ENCODE results near the gene INPP5D. TPM values are rescaled to one million over a fixed set of nuclear protein-coding genes. Genes with fewer than 3 reads are reported as not detected.

The INPP5D gene
- total and polyA plus RNA-seq, 2 of the 13 experiments (the other 11 are each of a cell fraction or from before 2014, with no cell fraction given) = 16.7 to 18.0 TPM

- no peak for TF ChIP-seq ZNF773 (CRISPR knock-in tag; IDR thresholded peaks at IDR 0.05; ENCODE audit: borderline replicate concordance)
- TF ChIP-seq DMAP1 (CRISPR knock-in tag; IDR thresholded peaks at IDR 0.05) = peak; percentile 59
- peak; percentile 93 for TF ChIP-seq ZNF687 (CRISPR knock-in tag; IDR thresholded peaks at IDR 0.05)
- TF ChIP-seq ZNF780A (CRISPR knock-in tag; IDR thresholded peaks at IDR 0.05) = no peak
- peak; percentile 71; the same call in 1 of the 2 replicates for TF ChIP-seq ARNT2 (CRISPR knock-in tag; IDR thresholded peaks at IDR 0.05; ENCODE audit: low read depth)
- TF ChIP-seq TAF15 (IDR thresholded peaks at IDR 0.05; ENCODE audit: low read depth, low read length, poor library complexity, severe bottlenecking) = no peak
- TF ChIP-seq ZNF510 (CRISPR knock-in tag; IDR thresholded peaks at IDR 0.05; ENCODE audit: low read depth) = no peak
- TF ChIP-seq ZNF605 (CRISPR knock-in tag; IDR thresholded peaks at IDR 0.05) = 0 out of 2 replicates have a peak, but pooled peaks have one; percentile 19
- no peak for TF ChIP-seq GRHL1 (CRISPR knock-in tag; conservative IDR thresholded peaks at IDR 0.05)
- peak; percentile 3; the same call in 1 of the 2 replicates for TF ChIP-seq BCL3 (CRISPR knock-in tag; IDR thresholded peaks at IDR 0.05)
- 0 out of 2 replicates have a peak, but pooled peaks have one; percentile 8 for TF ChIP-seq THAP11 (CRISPR knock-in tag; IDR thresholded peaks at IDR 0.05)
- TF ChIP-seq TOE1 (CRISPR knock-in tag; IDR thresholded peaks at IDR 0.05) = 0 out of 2 replicates have a peak, but pooled peaks have one; percentile 22
- TF ChIP-seq ZBED4 (CRISPR knock-in tag; IDR thresholded peaks at IDR 0.05; ENCODE audit: borderline replicate concordance) = no peak; the same call in 1 of the 2 replicates
- TF ChIP-seq ZNF160 (CRISPR knock-in tag; IDR thresholded peaks at IDR 0.05) = 0 out of 2 replicates have a peak, but pooled peaks have one; percentile 7
- peak; percentile 60; the same call in 1 of the 2 replicates for TF ChIP-seq ZNF580 (CRISPR knock-in tag; IDR thresholded peaks at IDR 0.05; ENCODE audit: borderline replicate concordance, low read depth)
- no peak for TF ChIP-seq RFX3 (CRISPR knock-in tag; IDR thresholded peaks at IDR 0.05)
- no peak for TF ChIP-seq ZNF547 (CRISPR knock-in tag; IDR thresholded peaks at IDR 0.05)
Measured at GRCh38 chr2:233059797-233060500, at the start of gene INPP5D (continued).
